Epidermal melanocyte (primary cell): ENCODE results near the gene ZNF691.
"Not testable (repeated sequence)": the region's sequence is repeated elsewhere in the genome, so short reads cannot be mapped to it uniquely, and the experiment has no call there.

Experiments used
- DNase-seq: peaks from one replicate; pipeline ENCODE4 v3.0.0; 2011; ENCODE audit warnings: low spot score; ENCODE audit not compliant: insufficient read length

The ZNF691 gene, protein sequence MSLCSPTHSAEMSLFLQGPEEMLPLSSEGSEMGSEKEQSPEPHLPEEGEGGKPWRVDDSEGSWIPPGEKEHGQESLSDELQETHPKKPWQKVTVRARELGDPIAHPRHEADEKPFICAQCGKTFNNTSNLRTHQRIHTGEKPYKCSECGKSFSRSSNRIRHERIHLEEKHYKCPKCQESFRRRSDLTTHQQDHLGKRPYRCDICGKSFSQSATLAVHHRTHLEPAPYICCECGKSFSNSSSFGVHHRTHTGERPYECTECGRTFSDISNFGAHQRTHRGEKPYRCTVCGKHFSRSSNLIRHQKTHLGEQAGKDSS

DNA sequence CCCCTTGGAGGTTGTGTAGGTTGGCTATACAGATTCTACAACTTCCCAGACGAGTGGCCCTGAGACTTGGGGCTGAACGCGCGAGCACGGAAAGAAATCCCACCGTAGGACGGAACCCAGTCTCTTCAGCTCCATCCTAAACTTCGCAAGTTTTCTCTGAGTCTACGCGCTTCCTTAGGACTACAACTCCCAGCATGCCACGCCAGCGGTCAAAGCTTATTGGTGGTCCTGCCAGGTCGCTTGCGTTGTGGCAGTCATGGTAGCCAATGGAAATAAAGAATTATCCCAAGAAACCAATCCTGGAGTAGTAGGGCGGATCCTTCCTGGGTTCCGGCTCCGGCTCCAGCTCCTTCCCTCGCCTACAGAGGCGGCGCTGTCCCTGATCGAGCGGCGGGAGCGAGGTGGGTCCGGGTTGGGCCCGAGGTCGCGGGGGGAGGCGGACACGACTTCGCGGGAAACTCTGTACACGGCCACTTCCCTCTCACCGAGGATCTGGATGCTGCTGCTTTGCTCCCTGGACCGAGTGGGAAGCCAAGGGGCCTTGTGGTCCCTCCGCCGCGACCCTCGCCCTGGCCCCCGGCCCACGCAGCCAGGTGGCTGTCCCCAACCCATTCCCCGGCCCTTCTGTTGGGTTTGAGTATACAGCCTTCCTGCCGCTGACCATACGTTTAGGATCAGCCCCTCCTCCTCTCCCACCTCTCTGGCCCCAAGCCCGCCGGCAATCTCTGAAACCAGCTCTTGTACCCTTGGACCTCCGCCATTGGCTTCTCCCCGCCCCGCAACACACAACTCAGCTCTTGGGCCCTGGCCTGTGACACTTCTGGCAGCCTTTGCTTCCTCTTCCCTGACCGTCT is at the start of gene ZNF691:
Gene ZNF691 (plus strand): TSS at position 357 of the 854 bp plus-strand sequence. CDS start 3,046 bp downstream, outside the sequence.
- peak; percentile 99 for DNase-seq

DNA sequence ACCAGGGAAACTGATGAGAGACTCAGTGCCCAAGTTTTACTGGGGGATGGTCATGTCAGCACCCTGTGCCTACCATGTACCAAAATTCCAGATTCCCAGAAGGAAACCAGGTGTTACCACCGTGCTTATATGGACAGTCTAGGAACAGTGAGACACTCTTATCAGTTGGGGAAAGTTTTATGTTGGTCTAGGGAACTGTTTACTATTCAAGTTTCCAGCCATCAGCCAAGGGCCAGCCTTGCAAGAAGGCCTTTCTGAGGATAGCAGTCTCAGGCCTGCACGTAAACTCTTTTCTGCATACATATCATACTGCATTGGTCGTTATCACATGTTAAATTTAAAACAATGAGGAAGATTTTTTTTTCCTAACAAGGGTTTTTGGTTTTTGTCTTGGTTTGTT is 49.0 kb upstream of the ZNF691 start:
- no peak for DNase-seq

DNA sequence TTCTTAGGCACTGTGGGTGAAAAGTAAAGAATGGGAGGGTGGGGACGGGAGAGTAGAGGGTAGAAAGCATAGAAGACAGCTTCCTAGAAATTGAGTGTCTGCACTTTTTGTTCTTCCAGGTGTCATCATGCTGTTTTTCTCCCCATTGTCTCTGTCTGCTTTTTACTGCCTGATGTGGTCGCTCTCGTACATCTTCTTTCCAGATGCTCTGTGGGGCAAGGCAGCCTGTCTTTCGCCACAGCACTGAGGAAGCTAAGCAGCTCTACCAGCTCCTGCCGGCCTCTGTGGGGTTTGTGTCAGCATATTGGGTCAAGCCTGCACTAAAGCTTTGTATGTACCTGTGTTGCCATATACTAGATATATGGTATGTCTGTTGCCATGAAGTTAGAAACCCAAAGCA is 48.4 kb upstream of the ZNF691 start:
- no peak for DNase-seq

DNA sequence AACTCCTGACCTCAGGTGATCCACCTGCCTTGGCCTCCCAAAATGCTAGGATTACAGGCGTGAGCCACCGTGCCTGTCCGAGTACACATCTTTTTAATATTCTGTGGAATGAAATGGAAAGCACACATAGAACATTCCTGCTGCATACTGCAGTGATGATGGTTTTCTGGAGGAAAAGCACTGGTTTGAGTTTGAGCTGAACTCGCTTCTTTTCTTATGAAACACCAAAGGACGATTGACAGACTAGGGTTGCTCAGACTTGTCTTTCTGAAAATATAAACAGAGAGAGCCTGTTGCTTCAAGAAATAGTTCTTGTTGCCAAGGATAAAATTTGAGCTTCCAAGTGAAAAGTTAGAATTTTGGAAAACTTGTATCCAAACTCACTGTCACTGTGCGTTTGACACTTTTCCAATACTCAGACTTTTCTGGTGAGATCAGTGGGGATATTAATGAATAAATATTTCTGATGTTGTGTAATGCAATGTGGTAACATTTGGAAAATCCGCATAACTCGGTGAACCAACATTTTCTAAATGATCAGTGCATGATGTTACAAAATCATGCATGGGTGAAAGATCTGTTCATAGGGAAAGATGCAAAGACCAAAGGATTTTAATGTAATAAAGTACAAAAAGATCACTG is 44.5 kb upstream of the ZNF691 start:
- no peak for DNase-seq

DNA sequence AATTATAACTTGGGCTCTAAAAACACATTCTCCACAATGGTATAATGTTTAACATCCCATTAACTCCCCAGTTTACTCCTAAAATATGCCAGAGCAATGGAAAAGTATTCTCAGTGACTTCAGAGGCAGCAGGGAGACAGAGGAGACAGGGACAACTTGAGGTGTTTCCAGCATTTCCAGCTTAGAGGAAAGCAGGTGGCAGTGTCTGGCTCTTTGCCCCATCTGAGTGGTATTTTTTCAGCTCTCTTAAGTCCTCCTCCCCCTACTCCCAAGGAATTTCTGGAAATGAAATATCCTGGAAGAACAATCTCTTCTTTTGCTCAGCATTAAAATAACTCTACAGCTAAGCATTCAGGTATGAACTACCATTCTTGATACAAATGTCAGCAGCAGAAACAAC is 40.2 kb upstream of the ZNF691 start:
- no peak for DNase-seq

DNA sequence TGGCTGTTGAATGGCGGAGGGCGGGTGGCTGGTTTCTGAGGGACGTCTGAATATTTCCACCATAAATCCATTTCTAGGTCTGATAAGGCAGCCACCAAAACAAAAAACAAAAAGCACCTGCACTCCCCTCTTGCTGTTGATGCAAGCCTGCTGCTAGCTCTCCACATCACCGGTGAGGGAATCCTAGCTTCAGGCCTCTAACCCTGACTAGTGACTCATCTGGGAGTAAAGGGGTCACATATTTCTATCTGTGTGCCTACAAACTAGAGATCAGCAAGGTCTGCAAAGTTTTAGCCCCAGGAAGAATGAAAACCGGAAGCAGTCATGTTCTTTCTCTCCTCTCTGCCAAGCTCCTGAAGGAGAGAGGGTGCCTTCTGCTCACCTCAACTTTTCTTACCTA is 39.8 kb upstream of the ZNF691 start:
- DNase-seq = no peak

DNA sequence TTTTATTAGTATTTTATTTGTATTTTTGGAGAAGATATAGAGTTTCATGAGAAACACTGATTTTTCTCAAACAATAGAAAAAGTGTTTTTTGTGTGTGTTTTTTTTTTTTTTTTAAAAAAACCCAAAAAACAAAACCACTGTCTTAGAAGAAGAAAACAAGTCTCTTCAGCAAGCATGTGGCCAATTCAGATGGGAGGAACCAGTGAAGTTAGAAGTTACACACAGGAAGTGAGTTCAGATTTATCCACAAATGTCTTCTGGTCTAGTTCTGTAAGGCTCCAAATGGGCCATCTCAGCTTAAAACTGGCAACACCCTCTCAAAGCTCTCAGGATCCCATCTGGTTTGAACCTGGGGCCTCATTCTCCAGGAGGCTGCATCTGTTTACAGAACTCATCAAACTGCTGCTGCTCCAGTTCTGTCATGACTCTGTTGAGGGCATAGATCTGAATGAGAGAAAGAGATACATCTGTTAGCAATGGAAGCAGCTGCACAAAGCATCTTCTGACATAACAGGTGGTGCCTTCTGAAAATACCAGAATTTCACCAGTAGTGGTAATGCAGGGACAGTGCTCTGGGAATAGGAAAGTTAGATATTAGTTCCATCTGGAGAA is 39.3 kb upstream of the ZNF691 start:
- no peak for DNase-seq

DNA sequence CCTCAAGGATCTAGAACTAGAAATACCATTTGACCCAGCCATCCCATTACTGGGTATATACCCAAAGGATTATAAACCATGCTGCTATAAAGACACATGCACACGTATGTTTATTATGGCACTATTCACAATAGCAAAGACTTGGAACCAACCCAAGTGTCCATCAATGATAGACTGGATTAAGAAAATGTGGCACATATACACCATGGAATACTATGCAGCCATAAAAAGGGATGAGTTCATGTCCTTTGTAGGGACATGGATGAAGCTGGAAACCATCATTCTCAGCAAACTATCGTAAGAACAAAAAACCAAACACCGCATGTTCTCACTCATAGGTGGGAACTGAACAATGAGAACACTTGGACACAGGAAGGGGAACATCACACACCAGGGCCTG is 31.6 kb upstream of the ZNF691 start:
- not testable (repeated sequence) for DNase-seq

DNA sequence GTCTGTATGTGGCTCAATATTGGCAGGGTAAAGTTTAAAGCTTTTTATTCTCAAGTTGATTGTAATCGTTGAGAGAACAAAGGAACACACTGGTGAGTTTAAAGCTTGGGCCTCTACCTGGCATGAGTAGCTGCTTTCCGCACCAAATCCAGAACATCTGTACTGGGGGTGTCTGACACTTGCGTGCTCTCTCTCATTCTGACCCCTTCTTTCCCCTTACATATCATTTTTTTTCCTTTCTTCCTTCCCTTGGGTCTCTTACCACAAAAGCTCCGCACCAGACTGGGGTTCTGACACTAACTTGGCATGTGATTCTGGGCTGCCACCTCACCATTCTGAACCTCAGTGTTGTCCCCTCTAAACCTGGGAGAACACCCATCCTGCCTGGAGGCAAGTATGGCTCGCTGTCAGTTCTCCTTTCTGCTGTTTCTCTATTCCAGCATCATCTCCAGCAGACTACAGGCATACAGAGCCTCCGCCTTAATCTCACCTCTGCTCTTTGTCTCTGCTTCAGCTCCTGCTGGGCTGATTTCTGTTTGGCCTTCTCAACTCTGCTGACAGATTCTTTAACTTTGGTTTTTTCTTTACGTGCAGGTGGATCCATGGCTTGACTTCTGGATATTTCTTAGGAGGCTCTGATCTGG is 30.4 kb upstream of the ZNF691 start:
- no peak for DNase-seq

DNA sequence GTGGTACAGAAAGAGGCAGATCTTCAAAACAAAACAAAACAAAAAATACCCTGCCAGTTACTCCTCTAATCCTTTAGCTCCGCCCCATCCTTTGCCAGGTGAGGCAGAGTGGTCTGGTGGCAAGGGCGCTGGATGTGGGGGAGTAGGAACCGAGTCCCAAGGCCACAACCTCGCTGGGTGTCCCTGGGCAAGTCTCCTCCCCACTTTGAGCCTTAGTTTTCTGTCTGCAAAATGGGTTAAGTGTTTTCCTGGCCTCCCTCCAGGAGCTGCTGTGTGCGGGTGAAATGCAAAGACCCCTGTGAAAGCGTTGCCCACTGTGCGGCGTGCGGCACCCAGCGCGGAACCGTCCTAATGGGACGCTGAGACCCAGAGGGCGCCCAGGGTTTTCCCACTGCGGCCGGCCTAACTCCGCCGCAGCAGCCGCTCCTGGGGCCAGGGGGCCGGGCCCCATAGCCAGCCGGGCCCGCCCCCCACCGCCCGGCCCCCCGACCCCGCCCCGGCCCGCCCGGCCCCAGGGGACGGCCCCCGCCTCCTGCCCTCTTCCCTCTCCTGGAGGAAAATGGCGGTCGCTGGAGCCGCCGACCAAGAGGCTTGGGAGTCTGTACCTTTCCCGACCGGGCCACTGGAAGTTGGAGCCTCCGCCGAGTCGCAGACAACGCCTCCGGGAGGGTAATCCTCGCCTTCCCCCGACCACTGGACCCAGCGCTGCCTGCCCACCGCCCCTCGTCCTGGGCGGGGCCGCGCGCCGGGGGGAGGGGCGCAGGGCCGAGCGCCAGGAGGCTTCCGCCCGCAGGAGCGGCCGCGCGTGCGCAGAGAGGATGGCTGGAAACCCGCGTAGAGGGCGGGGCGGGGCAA is 29.6 kb upstream of the ZNF691 start, which contains the start of the genes ERMAP and SVBP:
Gene ERMAP (plus strand): TSS at position 538 of the 855 bp plus-strand sequence. CDS start 13,327 bp downstream, outside the sequence.
Gene SVBP (minus strand): TSS at position 813 of the 855 bp plus-strand sequence. CDS start 853 bp downstream, outside the sequence.
- DNase-seq = peak; percentile 52

DNA sequence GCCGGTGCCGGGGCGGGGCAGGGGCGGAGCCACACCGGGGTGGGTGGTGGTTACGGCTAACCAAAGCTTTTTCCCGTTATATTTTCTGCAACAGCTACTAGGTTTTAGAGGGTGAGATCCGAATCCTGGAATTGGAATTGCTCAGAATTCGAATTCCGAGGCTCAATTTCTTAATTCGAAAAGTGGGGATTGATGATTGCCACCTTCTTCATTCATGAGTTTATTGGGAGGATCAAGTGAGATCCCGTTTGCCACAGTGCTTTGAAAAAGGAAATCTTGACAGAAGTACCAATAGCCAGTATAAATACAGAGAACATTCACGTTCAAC is 29.0 kb upstream of the ZNF691 start:
- peak; percentile 85 for DNase-seq

DNA sequence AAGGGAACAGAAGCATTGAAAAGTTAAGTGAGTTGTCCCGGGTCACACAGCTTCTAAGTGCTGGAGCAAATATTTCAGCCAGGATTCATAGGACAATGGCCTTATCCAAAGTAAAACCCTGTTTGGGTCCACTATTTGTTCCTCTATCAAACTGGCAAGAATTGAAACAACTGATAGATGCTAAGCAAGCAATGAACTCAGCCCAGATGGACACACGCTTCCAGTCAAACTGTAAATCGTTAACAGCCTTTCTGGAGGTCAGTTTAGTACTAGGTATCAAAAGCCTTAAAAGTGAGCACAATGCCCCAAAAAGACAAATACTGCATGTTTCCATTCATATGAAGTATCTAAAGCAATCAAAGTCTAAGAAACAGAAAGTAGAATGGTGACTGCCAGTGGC is 28.4 kb upstream of the ZNF691 start:
- no peak for DNase-seq

DNA sequence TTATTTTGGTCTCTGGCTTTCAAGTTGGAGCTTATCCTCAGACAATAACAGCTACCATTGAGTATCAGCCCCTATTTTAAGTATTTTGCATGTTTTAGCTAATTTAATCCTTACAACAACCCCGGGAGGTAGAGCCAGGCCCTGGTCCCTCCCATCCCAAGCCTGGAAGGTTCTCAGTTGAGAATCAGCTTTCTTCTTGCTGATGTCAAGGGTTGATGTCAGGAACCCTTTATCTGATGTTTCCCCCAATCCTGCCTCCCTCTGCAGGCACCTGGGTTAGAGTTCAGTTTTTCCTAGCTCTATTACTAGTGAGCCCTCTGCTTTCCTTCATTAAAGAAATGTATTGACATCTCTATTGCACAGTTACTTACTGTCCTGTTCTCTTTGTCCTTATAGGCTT is 25.6 kb upstream of the ZNF691 start:
- DNase-seq = no peak

DNA sequence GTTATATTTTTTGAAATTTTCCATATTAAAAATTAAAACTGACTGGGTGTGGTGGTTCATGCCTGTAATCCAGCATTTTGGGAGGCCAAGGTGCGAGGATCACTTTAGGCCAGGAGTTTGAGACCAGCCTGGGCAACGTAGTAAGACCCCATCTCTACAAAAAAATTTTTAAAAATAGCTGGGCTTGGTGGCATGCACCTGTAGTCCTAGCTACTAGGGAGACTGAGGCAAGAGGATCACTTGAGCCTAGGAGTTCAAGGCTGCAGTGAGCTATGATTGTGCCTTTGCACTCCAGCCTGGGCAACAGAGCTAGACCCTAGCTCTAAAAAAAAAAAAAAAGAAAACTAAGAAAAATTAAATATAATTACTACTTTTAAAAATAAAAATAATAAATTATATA is 24.7 kb upstream of the ZNF691 start:
- no peak for DNase-seq

DNA sequence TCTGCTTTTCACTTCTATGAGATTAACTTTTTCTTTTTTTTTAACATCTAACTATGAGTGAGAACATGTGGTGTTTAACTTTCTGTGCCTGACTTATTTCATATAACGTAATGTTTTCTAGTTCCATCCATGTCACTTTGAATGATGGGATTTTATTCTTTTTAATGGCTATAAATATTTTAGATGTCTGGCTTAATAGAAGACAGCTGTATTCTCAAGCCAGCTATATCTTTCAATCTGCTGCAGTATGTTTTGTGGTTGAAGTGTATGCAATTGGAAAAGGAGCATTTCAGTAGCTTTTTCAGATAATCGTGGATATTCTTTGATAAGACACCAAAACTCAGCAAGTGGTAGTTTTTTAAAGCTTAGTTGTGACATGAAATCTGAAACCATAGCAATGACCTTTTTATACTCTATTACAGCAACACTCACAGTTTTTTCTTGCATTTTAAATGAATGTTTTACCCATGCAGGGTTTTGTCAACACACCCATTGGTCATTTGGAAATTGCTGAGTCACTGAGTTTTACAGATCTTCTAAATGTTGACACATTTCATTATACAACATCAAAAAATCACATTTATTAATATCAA is 23.5 kb upstream of the ZNF691 start:
- DNase-seq = no peak

DNA sequence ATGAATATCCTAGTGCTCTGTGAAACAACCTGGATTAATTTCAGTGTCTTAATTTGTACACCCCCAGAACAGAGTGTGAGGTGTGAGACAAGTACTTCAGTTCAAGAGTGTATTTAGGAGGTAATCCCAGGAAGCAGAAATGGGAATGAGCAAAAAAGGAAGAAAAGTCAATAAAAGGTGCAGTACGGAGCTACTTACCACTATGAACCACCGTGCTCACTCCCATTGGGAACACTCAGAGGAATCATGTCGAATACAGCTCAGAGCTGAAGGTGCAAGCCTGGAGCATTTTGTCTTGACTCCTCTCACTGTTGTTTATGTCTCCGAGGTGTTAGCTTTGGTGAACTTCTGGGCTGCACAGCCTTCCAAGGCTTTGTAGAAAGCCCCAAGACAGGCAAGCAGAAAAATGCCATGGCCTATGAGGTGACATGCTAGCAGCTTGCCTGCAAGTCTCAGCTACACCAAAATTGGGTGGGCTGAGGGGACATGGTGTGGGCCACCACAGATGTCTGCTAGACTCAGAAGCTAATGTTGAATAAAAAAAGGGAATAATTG is 21.9 kb upstream of the ZNF691 start:
- DNase-seq = no peak

DNA sequence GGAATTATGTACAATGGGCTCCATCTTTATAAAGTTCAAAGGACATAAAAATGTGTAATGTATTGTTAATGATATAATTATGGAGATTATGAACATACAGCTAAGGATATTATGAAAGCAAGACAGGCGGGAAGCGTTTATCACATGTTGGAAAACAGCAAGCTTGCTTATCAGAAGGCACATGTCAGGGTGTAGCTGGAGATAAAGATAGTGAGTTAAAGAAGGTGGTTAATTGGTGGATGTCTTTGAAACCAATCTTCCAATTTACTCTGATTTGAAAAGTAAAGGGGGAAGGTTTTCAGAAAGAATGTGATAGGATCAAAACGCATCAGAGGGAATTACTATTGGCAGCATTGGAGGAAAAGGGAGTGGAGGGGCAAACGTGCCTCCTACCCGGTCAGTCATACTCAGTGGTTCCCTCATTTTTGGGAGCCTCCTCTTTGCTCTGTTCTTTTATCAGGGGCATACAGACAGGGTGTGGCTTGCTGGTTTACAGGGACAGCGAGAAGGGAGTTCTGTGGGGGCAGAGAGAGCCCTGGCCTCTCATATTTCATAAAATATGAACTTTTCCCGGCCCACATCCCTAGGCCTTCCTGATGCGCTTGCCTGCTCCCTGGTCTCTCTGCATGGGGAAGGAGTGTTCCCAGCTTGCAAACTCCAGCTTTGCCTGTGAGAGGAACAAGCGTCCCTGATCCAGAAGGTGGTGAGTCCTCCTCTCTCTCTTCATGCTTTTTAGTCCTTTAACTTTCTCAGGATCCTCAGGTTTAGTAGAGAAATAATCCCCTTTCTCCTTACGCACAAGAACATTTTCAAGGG is 21.2 kb upstream of the ZNF691 start:
- DNase-seq = no peak

DNA sequence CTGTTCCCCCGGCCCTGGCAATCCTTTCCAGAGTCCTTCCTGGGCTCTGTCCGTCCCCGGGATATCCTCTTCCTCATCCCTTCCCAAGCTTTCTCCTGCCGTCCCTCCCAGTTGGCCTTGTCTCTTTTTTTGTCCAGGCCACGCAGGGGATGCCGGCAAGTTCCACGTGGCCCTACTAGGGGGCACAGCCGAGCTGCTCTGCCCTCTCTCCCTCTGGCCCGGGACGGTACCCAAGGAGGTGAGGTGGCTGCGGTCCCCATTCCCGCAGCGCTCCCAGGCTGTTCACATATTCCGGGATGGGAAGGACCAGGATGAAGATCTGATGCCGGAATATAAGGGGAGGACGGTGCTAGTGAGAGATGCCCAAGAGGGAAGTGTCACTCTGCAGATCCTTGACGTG is 15.8 kb upstream of the ZNF691 start:
- no peak for DNase-seq

DNA sequence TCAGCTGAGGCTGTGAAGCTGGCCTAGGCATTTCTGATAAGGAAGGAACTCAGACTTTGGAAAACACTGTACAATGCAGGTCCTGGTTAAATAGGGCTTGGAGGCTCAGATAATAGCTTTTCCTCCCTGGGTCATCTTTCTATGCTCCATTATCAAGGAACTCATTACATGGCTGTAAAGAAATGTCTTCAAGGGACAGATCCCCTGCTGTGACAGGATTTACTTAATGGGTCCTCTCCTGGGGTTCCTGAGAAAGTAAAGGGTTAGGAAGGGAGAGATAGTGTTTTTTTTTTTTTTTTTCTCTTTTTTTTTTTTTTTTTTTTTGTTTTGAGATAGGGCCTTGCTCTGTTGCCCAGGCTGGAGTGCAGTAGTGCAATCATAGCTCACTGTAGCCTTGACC is 15.1 kb upstream of the ZNF691 start:
- DNase-seq = no peak
